Esophagus muscularis mucosa (tissue), 4 donors: ENCODE measurements around the gene FLNC. TPM values are rescaled to one million over a fixed set of nuclear protein-coding genes. Genes with fewer than 3 reads are reported as not detected.

Source experiments
- DNase-seq: peaks from one replicate; pipeline ENCODE4 v3.0.0-alpha.2; 2017; ENCODE audit errors: extremely low spot score
- H3K27ac ChIP-seq, 4 donors: fragments of 200-600 bp; sonication (generic); replicated peaks in 1 of 4; 1 replicate in 3 of 4; 2 replicates in 1 of 4; pipeline ENCODE4 v1.5.1; 2016 to 2019; ENCODE audit warnings: mild to moderate bottlenecking in 1 of 4
- H3K27me3 ChIP-seq, 4 donors: fragments of 200-600 bp; sonication (generic); one replicate each; pipeline versions ENCODE4 v1.5.1 to v1.6.0; 2016 to 2019
- H3K36me3 ChIP-seq, 4 donors: fragments of 200-600 bp; sonication (generic); one replicate each; pipeline ENCODE4 v1.5.1; 2016 to 2019
- H3K4me1 ChIP-seq, 4 donors: fragments of 200-600 bp; sonication (generic); one replicate each; pipeline ENCODE4 v1.5.1; 2016 to 2019
- H3K4me3 ChIP-seq, 4 donors: fragments of 200-600 bp; sonication (generic); 1 replicate in 2 of 4; 2 replicates in 2 of 4; pipeline ENCODE4 v1.5.1; 2016 to 2019; ENCODE audit warnings: mild to moderate bottlenecking in 4 of 4, moderate library complexity in 1 of 4
- H3K9me3 ChIP-seq, 4 donors: fragments of 200-600 bp; sonication (generic); 1 replicate in 3 of 4; 2 replicates in 1 of 4; pipeline ENCODE4 v1.5.1; 2016 to 2019
- EP300 ChIP-seq: sonication (generic); formaldehyde crosslinking; IDR thresholded peaks from one replicate; pipeline ENCODE4 v1.6.1; 2017; ENCODE audit warnings: antibody characterized with exemption
- POLR2A ChIP-seq: fragments of 450-650 bp; IDR thresholded peaks from one replicate; pipeline ENCODE4 v1.6.1; 2017; ENCODE audit warnings: antibody characterized with exemption, moderate library complexity, mild to moderate bottlenecking, low read depth
- POLR2AphosphoS5 ChIP-seq, 2 donors: sonication (generic); formaldehyde crosslinking; IDR thresholded peaks; one replicate each; pipeline ENCODE4 v1.6.1; 2017; ENCODE audit warnings: antibody characterized with exemption in 2 of 2
- WGBS: methylation state at CpG from one replicate; pipeline ENCODE4 v1.1.5; 2018; 5-methylcytosine and 5-hydroxymethylcytosine counted together
- intact Hi-C: fragments of 100-400 bp; cut with DNase I; formaldehyde crosslinking; loops from one replicate; pipeline ENCODE4 v1.15.1; 2023
- total RNA-seq, 4 donors: library from RNA; depleted of rRNA; stranded (reverse); fragments of >200 nt; gene quantifications; one replicate each; pipeline versions ENCODE4 v1.1.0 to v1.2.1, GENCODE V29; 2016
- TF ChIP-seq, protein P1 (sequence below), 3 experiments: fragments of 200-600 bp in 2 of 3; fragments of 450-650 bp in 1 of 3; sonication (generic) in 2 of 3; IDR thresholded peaks; one replicate each; pipeline ENCODE4 v1.5.1; 2017 to 2019; ENCODE audit warnings: antibody characterized with exemption in 3 of 3, mild to moderate bottlenecking in 2 of 3, moderate library complexity in 1 of 3

The FLNC gene
- total RNA-seq, 4 donors from 2014 or later: 391 to 932 (median 533) TPM

DNA sequence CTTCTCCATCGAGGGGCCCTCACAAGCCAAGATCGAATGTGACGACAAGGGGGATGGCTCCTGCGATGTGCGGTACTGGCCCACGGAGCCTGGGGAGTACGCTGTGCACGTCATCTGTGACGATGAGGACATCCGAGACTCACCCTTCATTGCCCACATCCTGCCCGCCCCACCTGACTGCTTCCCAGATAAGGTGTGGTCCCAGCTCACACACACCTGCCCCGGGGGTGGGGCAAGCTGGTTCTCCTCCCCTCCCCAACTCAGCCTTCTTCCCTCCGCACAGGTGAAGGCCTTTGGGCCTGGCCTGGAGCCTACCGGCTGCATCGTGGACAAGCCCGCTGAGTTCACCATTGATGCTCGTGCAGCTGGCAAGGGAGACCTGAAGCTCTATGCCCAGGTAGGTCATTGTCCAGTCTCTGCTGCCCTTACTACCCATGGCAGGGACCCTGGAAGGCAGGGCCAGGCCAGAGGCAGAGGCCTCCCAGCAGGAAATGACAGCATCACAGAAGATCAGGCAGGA, 11.0 kb downstream of the FLNC start:
- no peak overlapping the region for H3K4me3 ChIP-seq
- intact Hi-C loops: no loop called here
- no peaks in the 10 kb centered on the region for H3K27me3 ChIP-seq
- H3K27ac ChIP-seq: peak overlapping the region; percentile 41 to 98 (median 80)
- peaks cover 63 to 100% (median 99%) of the 10 kb centered on the region in 4 donors for H3K36me3 ChIP-seq
- no peak for DNase-seq
- peaks cover 10 to 32% (median 23%) of the 10 kb centered on the region in 4 donors for H3K4me1 ChIP-seq
- no peaks in the 10 kb centered on the region for H3K9me3 ChIP-seq
- TF ChIP-seq POLR2AphosphoS5 (IDR thresholded peaks at IDR 0.05) (peak in 1 of 2 donors; percentile 28), EP300 (no peak)
- TF ChIP-seq, protein P1, sequence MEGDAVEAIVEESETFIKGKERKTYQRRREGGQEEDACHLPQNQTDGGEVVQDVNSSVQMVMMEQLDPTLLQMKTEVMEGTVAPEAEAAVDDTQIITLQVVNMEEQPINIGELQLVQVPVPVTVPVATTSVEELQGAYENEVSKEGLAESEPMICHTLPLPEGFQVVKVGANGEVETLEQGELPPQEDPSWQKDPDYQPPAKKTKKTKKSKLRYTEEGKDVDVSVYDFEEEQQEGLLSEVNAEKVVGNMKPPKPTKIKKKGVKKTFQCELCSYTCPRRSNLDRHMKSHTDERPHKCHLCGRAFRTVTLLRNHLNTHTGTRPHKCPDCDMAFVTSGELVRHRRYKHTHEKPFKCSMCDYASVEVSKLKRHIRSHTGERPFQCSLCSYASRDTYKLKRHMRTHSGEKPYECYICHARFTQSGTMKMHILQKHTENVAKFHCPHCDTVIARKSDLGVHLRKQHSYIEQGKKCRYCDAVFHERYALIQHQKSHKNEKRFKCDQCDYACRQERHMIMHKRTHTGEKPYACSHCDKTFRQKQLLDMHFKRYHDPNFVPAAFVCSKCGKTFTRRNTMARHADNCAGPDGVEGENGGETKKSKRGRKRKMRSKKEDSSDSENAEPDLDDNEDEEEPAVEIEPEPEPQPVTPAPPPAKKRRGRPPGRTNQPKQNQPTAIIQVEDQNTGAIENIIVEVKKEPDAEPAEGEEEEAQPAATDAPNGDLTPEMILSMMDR (IDR thresholded peaks at IDR 0.05): no peak
- 80% methylated on average over 8 of the region's 17 CpGs for WGBS

DNA sequence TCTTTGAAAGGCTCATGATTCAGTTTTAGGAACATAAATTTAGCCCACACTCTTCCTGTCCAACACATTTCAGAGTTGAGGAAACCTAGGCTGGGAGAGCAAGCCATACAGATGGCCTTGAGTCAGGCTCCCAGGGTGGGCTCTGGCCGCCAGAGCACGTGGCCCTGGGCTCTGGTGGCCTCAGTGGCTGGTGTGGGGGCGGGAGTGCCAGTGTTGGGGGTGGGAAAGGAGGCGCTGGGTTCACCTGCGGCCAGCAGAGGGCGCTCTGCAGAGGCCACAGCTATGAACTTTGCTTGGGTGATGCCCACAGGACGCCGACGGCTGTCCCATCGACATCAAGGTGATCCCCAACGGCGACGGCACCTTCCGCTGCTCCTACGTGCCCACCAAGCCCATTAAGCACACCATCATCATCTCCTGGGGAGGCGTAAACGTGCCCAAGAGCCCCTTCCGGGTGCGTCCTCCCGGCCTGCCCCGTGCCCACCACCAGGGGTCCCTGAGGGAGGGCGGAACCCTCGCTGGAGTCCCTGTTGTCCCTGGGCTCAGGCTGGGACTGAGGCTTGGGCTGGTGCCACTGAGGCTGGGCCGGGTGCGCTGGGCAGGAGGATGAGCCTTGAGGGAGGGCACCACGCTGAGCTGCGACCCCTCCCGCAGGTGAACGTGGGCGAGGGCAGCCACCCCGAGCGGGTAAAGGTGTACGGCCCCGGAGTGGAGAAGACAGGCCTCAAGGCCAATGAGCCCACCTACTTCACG, 11.9 kb downstream of the FLNC start:
- TF ChIP-seq, protein P1 (IDR thresholded peaks at IDR 0.05): peak; percentile 49 to 97 (median 76)
- TF ChIP-seq POLR2A (no peak), POLR2AphosphoS5 (IDR thresholded peaks at IDR 0.05) (peak in 1 of 2 donors; percentile 39)
- H3K36me3 ChIP-seq: peaks cover 69 to 100% (median 100%) of the 10 kb centered on the region in 4 donors
- no peak for DNase-seq

DNA sequence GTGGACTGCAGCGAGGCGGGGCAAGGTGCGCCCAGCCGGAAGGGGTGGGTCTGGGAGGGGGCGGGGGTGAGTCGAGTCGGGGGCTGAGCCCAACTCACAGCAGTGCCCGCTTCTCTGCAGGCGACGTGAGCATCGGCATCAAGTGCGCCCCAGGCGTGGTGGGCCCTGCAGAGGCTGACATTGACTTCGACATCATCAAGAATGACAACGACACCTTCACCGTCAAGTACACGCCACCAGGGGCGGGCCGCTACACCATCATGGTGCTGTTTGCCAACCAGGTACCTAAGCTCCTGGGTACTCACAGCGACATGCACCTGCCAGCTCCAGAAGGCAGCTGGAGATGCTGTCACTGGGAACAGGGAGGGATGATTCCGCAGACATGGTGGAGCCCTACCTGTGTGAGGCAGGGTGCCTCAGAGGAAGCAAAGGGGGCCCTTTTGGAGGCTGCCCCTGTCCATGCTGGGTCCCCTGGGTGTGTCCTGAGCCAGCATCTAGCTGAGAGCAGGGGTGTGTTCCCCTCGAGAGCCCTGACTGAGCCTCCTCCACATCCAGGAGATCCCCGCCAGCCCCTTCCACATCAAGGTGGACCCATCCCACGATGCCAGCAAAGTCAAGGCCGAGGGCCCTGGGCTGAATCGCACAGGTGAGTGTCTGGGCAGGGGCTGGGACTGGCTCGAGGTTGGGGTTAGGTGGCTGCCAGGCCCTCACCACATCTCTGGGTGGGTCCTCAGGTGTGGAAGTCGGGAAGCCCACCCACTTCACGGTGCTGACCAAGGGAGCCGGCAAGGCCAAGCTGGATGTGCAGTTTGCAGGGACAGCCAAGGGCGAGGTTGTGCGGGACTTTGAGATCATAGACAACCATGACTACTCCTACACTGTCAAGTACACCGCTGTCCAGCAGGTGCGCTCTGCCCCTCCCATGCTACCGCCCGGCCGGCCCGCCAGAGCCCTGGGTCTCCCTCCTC, 12.8 kb downstream of the FLNC start:
- DNase-seq: no peak
- intact Hi-C loops: no loop called here

More for the DNA sequence above, 11.9 kb downstream of the FLNC start:
- intact Hi-C loops: no loop called here
- WGBS: 51% methylated on average over 18 of the region's 35 CpGs
- Histone ChIP-seq H3K9me3 (no peaks in the 10 kb centered on the region), H3K27ac (peak overlapping the region; percentile 41 to 98 (median 80)), H3K27me3 (no peaks in the 10 kb centered on the region), H3K4me3 (no peak overlapping the region), H3K4me1 (peaks cover 6 to 23% (median 15%) of the 10 kb centered on the region in 4 donors)

DNA sequence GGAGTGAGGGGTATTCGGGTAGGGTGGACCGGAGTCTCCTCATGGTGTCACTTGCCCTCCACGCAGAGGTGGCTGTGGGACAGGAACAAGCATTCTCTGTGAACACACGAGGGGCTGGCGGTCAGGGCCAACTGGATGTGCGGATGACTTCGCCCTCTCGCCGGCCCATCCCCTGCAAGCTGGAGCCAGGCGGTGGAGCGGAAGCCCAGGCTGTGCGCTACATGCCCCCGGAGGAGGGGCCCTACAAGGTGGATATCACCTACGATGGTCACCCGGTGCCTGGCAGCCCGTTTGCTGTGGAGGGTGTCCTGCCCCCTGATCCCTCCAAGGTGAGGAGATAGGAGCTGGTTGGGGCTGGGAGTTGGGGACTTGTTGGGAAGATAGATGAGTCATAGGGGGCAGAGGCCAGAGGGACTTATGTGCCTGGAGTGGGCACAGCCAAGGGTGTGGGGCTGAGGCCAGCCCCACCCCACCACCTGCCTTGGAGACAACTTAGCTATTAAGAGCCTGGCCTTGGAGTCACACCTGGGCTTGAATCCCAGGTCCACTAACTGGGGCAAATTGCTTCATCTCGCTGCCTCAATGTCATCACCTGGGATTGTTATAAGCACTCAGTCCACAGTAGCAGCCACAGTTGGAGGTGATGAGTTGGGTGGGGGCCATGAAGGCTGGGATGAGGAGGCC, 13.9 kb downstream of the FLNC start:
- H3K4me3 ChIP-seq: no peak overlapping the region
- peak overlapping the region; percentile 34 to 98 (median 66) for H3K27ac ChIP-seq
- DNase-seq: no peak
- TF ChIP-seq EP300 (no peak), POLR2AphosphoS5 (IDR thresholded peaks at IDR 0.05) (no peak), POLR2A (no peak)
- TF ChIP-seq, protein P1 (IDR thresholded peaks at IDR 0.05): no peak
- WGBS: 93% methylated on average over 7 of the region's 17 CpGs
- H3K9me3 ChIP-seq: no peaks in the 10 kb centered on the region
- intact Hi-C loops: no loop called here
- H3K36me3 ChIP-seq: peaks cover 69 to 100% (median 99%) of the 10 kb centered on the region in 4 donors
- no peaks in the 10 kb centered on the region for H3K27me3 ChIP-seq
- peaks cover under 1 to 12% (median 6%) of the 10 kb centered on the region in 4 donors for H3K4me1 ChIP-seq

More for the DNA sequence above, 12.8 kb downstream of the FLNC start:
- Histone ChIP-seq H3K27me3 (no peaks in the 10 kb centered on the region), H3K36me3 (peaks cover 69 to 100% (median 99%) of the 10 kb centered on the region in 4 donors), H3K4me1 (peaks cover 6 to 16% (median 11%) of the 10 kb centered on the region in 4 donors), H3K9me3 (no peaks in the 10 kb centered on the region), H3K27ac (peak overlapping the region; percentile 41 to 98 (median 80)), H3K4me3 (no peak overlapping the region)
- no peak for TF ChIP-seq EP300
- TF ChIP-seq POLR2AphosphoS5 (IDR thresholded peaks at IDR 0.05): no peak
- TF ChIP-seq, protein P1 (IDR thresholded peaks at IDR 0.05): no peak
- TF ChIP-seq POLR2A: no peak
- 90% methylated on average over 13 of the region's 38 CpGs for WGBS
